GM12874 (cell line): ENCODE results near the gene SPOUT1.

ENCODE experiments used
- CTCF ChIP-seq: IDR thresholded peaks from 2 replicates; pipeline ENCODE4 v1.5.1; 2011; ENCODE audit warnings: low read depth, mild to moderate bottlenecking, control low read depth, low read length, moderate library complexity; ENCODE audit not compliant: insufficient read depth

The SPOUT1 gene

GRCh38 chr9:128818839-128819715 is 10.5 kb downstream of the SPOUT1 start:
- no peak for TF ChIP-seq CTCF

- TF ChIP-seq CTCF: peak; percentile 99
These were observed 11.3 kb downstream of the SPOUT1 start, which contains the start of gene ENDOG for GRCh38 chr9:128818099-128818838. TSS of gene ENDOG (plus strand) at chr9:128818500. CDS start at chr9:128818685, 185 bp downstream.

- TF ChIP-seq CTCF: no peak
These were observed 18.7 kb downstream of the SPOUT1 start for GRCh38 chr9:128810873-128811272.

DNA sequence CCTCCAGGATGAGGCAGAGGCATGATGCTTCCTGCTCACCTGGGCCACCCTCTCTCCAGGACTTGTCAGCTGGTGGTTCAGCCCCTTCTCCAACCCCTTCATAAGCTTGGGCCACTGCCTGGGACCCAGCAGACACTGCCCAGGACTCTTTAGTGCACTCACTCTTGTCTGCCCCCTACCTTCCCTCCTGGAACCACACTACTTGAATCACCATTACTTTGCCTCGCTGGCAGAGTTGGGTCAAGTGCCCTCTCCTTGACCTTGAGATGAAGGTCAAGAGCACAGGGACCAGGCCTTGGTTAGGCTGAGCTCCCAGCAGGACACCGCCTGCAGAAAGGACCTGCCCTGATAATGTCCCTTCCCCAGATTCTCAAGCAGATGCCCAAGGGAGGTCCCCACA is 19.8 kb downstream of the SPOUT1 start:
- 0 out of 2 replicates have a peak, but pooled peaks have one; percentile 13 for TF ChIP-seq CTCF

DNA sequence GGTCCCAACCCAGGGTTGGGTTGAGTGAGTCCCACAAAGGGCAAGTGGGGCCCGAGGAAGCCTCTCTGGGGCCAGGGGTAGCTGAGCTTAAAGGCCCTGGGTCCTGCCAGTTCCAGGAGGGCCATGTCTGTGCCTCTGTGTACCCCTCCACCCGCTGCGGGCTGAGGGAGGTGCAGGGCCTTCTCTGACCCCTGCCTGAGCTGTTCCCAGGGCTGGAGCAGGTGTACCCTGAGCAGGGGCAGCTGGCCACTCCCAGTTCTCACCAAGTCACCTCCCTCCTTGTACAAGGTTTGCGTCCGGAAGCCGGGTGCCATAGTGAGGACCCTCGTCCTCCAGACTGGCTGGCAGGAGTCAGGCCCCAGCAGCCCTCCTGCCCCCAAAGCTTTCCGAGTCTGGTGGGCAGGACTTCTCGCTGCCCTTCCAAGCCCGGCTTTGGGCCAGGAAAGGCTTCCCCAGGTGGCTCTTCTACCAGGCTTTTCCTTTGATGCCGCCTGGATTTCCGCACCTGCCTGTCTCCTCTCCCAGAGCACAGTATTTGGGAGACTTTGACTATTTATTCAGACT is 20.5 kb downstream of the SPOUT1 start:
- no peak for TF ChIP-seq CTCF

DNA sequence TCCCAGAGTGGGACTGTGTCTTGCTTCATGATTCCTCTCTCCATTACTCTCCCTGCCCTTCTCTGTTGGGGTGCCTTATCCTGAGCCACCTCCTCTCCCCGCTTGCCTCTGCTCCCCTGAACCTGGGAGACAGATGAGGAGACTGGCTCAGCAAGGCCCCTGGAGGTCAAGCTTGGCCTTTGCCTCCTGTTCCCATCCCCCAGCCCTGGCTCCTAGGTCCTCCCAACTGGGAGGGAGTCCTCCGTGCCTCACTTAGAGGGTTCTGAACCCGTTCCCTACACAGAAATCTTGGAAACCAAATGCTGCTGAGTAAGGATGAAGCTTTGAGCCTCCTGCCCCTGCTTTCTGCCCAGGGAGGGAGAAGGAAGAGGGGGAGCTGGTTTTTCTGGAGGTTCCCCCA is 21.1 kb downstream of the SPOUT1 start:
- no peak for TF ChIP-seq CTCF

GRCh38 chr9:128807827-128808226 is 21.8 kb downstream of the SPOUT1 start:
- TF ChIP-seq CTCF: no peak
